HG03565 (cell line): ENCODE measurements around the gene CELF2.

ENCODE experiments used
- ATAC-seq: cut with Tn5 transposase; IDR thresholded peaks from one replicate; pipeline ENCODE4 v1.9.1; 2021; ENCODE audit warnings: mild to moderate bottlenecking, moderate library complexity; ENCODE audit not compliant: unreplicated experiment

CELF2 gene

DNA sequence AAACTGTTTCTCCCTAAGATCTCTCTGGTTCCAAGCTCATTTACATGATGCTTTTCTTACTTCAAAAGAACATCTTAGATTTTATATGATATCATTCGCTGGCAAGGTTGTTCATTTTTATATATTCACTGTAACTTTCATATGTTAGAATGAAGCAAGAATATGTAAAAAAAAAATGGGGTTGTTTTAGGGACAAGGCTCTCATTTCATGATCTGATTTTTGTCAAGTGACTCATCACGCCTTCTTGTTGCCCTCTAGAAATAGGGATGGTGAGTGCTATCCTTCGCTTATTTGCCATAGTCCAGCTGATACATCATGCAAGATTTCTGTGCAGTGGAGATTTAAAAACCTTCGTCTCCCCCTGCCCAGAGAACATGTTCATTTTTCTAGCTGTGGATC, 14.0 kb upstream of the CELF2 start:
- no peak for ATAC-seq

DNA sequence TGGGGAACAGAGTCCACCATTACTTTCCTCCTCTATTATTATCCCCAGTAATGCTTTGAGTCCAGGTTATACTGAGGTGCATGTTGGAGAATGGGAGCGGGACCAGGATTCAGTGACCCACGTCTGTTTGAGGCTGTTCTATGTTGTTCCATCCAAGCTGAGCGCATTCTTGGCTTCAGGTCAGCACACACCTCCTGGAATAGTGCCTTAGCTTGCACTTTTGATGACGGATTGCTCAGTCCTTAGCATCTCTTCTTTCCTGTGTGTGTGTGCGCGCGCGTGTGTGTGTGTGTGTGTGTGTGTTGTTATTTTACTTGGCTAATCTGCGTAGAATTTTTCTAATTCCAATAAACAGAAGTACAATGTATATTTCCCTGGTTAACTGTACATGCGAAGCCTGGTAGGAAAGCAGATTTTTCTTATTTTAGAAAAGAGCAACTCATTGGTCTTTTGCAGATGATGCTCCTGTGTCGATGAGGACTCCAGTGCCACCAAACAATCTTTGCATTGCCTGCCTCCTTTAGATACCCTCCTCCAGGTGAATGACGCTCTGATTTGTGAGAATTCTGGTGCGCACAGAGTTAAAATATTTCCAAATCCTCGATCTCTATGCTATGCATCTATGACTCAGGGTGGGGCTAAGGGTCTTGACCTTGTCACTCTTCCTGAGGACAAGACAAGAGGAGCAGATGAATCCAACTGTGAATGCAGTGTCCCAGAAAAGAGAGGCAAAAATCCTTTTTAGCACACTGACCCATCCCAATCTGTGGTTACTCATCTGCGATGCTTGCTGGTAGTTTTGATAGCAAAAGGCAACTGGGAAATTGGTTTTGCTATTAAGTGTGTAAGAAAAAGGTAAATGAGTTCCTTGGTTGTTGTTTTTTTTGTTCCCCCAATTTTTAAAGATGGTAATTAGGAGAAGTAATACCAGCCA, 13.3 kb upstream of the CELF2 start:
- ATAC-seq: no peak

DNA sequence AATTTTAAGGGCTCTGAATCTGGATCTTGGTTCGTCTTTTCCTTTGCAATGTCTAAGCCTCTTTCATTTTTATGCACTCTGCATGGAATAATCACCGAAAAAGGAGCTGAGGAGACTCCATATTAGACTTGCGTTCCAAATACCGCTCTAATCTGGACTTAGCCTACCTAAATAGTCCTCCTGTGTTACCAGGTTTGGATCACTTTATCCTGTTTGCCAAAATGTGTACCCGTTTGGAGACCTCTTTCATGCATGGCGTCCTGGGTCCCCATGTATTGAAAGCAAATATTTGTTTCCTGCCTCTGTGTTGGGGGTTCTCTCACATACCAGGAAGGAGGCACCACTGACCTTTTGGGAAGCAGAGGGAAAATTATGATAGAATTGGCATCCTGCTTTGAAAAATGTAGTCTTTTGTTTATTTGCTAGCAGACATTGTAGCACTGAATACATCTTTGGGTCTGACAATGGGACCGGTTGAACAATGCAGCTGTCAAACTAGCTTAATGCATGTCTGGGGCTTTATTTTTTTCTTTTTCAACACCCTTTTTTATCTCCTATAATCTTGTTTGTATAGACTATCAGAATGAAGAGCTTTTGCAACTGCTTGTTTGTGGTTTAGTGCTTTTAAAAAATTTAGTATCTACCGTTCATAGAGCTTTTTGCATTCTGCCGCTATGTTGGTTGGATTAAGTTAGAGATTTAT, 11.8 kb upstream of the CELF2 start:
- ATAC-seq: no peak

DNA sequence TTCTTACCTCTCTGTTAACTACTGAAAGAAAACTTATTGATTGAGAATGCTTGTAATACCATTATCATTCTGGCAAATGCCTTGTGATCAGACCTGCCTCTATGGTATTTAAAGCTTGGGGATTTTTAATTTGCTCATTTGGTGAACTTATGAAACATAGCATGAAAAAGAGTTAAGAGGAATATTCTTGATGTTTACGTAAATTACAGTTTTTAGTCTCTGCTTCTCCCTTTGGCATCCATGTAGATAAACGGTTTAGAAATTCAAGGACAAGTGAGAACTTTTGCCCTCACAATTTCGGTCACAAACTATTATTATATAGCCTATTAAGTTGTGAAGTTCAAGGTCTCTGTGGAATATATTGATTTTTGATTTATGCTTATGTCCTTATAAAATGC, 11.2 kb upstream of the CELF2 start:
- no peak for ATAC-seq

DNA sequence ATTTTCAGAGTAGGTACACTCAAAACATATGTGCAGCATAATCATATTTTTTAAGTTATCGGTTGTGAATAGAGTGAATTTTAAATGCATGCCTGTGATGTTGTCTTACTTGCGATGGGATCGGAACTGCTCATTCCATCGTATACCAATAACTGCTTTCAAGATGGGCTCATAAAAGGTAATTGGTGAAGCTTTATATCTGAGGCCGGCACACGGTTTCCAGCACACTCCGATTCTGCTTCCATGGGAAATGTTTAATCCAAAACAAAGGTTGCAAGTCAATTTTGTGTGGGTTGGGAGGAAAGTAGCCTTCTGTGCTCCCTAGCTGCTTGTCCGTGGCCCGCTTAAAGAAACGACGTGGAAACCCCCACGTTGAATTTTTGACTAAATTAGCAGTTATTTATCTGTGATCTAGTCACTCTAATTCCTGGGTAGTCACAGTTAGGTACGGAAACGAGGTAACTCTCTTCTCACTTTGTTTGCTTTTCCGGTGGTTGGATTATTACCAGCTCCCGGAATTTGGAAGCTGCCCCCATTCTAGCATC, 10.1 kb upstream of the CELF2 start:
- no peak for ATAC-seq

DNA sequence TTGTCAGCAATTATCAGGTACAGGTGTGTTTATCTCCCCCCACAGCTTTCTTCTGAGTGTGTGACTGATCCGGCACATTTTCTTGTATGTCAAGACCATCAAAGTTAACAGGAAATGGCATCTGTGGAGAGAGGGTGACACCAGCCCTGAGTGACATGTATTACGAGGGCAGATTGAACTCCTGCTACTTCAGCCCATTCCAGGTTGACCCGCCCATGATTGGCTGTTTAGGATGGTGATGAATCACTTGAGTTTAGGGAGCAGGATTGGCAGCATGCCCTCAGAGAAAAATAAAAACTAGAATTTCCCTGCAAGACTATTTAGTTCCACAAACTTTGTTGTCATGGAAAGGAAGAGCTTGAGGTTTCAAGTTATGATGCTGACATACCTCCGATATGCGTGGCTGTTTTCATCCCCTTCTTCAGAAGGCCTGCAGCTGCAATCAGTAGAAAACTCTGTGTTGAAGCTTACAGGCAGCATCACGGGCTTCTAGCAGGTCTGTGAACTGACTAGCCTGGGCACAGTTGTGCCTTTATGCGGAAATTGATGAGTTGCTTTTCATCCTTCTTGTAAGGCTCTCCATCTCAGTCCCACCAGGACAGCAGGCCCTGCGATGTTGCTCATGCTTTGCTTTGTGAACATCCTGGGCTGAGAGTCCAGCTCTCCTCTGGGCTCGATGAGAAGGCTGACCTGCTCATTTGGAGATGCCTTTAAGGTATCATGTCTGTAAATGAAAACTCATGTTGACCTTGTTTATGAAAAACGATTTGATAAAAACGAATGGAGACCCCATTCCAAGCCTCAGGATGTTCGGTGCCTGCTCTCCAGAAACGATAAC, 8.0 kb upstream of the CELF2 start:
- no peak for ATAC-seq

DNA sequence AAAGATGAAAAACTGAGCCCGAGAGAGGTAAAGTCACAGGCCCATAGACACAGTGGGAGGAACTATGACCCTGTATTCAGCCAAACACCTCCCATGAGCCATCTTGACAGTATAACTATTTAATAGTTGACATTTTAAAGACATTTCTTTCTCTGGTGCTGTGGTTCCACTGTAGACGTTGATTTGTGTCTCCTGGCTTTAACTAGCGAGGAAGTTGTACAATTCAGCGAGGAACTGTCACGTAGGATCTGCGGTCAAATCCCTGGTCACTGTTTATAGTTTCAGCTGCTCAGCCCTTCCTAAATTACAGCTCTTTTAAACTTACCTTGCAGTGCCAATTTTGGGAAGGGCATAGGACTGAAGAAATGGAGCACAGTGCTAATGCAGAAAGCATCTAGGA, 7.1 kb upstream of the CELF2 start:
- no peak for ATAC-seq

DNA sequence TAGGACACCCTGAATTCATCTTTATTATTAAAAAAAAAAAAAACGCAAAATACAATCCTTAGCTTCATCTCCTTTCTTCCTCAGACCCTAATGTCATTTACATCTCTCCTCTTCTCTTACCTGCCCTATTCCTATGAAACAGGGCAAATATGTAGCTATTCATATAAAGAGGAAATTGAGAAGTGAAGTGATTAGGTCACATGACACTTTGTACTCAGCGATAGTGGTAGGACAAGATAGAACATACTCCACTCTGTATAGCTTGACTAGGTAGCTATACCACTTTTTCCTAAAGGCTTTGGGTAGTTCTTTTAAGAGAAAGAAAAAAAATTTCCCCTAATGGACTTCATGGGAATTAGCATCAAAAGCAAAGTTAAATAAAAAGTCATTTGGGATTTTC, 6.2 kb upstream of the CELF2 start:
- no peak for ATAC-seq

DNA sequence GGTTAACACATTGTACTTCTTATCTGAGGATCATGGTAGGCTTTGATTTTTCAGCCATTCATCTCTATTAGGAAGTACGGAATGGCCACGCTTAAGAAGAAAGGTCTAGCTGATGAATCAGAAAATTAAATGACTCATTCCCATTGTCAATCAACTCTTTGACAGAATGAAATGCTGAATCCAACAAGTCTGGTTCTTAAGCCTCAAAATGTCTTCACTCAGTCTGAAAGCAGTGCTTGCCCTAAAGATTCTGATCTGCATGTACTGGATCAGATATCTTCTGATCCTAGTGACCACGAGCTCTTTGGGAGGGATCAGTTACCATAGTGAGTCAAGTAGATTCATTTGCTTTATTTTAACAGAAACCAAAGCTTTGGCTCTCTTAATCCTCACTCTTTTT, 5.7 kb upstream of the CELF2 start:
- no peak for ATAC-seq

DNA sequence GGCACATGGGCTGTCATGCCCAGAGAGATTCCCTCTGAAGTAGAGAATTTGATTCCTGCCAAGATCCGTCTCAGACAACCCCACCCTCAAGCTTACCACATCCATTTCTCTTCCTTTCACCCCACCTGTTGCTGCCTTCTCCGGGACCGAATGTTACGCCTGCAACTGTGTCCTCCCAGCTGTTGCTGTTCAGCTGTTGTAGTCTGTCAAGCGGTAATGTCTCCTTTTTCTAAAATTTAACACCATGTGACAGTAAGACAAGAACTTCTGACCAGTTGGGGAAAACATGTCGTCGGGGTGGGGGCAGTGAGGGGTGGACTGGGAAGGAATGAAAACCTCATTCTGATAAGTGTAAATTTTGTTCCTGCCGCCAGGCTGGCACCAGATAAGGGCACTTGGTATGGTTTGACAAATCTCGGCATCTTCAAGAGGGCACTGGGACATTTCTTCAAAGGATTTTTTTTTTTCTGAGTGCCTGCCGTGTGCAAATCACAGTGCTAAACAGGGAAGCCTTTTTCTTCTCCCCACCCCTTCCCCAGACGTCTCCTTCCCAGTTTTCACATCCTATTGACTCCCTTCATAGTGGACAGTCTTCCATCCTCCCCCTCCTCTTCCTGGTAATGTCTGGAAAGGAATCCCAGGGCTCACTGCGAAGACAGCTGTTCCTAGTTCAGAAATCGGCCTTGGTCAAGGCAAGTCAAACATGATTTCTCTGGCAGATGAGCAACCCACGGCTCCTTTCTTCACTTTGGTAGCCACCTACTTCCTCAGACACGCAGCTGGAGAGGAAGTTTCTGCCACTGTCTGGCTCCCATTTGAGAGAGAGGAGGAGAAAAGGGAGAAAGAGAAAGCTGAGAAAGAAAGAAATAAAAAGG, 5.0 kb upstream of the CELF2 start:
- no peak for ATAC-seq

DNA sequence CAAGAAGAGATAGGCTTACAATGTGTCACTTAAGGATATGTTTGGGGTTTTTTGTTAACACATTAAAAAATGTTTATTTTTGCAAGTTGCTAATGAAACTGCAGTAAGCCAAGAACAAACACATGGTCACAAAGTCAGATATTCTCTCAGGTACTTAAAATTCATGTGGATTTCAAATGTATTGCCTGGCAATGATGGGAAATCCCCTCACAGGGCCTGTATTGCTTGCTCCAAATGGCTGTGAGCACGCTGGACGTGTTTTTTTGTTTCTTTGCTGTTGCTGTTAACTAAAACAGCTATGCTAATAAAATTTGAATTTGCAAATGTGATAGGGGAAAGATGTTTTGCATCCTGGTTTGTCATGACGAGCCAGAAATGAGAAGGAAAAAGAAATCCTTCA, 3.8 kb upstream of the CELF2 start:
- no peak for ATAC-seq

DNA sequence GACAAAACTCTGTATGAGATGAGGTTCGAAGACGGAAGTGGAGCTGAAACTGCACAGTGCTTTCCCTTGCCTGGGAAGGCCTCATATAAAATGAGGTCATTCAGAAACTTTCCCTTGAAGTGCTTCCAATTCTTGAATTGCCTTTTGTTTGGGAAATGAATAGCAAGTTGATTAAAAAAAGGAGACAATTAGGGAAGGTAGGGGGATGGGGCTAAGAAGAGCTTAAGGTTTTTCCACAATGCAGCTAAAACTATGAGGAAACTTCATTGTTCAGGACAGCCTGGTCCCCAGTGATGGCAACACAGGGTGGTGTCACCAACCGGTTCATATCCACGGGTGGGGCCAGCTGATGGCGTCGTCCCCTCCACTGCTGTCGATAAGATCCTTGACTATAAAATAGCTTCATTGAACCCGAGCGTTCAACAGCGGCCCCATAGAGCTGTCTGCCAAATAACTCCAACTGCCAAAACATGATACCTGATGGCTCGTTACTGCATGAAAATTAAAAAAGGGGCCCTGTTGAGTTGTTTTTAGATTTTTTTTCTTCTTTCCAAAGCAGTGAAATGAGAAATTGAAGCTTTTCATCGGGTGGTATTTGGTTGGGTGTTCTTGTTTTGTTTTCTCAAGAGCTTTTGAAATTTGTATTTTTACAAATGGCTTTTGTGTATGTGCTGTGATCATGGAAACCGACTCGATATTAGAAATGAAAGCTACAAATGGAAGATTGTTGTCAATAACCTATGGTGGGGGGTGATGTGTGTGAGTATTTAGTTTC, 2.8 kb upstream of the CELF2 start:
- no peak for ATAC-seq

DNA sequence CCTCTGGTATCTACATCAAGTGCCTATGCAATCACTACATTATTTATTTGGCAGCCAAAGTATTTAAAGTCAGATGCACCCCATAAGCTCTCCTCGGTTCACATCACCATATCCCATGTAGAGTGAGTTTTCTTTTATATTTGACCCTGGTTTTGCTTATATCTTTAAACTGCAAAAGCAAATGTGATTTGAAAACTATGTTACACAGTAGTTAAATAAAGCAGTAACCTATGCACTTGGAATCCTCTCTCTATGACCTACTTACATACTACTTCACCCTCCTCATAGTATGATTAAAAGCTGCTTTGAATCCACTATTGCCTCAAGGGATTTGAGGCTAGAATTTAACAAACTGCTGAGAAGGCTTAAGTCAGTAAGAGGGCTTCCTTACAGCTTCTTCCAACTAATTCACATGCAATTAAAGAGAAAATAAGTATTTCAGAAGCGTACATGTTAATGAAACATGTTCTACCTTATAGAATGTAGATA, 2.2 kb upstream of the CELF2 start:
- no peak for ATAC-seq

DNA sequence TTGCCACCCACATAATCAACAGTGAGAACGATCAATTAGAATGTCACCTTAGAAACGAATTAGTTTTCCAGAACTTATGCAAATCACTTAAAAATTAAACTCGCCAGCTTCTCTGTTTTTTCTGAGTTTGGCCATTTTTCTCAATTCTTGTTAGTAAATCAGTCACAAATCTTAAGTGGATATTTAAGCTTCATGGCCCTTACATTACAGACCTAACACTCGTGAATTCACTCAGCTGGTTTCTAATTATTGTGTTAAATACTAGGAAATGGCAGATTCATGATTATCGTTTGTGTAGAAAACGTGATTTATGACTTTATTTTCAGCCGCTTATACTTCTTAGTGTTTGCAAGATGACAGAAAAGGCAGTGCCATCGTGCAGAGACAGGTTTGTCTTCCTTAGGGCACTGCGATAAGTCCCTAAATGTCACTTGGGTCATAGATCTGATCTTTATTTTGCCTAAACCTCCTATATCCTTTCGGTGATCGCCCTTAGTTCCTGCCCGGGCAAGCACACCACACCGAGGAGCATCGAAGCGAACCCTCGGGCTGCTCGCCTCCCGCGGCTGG, 587 bp upstream of the CELF2 start:
- ATAC-seq: no peak

DNA sequence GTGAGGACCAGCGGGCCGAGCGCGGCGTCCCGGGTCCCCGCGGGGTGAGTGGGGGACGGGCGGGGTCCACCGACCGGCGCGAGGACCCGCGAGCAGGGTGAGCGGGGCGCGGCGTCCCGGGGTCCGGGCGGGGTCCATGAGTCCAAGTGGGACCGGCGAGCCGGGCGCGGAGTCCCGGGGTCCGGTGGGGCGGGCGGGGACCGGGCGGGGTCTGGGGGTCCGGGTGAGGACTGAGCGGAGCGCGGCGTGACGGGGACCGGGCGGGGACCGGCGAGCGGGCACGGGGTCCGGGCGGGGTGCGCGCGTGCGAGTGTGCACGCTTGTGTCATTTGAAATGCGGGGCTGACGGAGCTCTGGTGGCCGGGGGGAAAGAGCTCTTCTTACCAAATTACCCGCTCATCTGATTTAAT, 765 bp downstream of the CELF2 start:
- ATAC-seq: no peak

DNA sequence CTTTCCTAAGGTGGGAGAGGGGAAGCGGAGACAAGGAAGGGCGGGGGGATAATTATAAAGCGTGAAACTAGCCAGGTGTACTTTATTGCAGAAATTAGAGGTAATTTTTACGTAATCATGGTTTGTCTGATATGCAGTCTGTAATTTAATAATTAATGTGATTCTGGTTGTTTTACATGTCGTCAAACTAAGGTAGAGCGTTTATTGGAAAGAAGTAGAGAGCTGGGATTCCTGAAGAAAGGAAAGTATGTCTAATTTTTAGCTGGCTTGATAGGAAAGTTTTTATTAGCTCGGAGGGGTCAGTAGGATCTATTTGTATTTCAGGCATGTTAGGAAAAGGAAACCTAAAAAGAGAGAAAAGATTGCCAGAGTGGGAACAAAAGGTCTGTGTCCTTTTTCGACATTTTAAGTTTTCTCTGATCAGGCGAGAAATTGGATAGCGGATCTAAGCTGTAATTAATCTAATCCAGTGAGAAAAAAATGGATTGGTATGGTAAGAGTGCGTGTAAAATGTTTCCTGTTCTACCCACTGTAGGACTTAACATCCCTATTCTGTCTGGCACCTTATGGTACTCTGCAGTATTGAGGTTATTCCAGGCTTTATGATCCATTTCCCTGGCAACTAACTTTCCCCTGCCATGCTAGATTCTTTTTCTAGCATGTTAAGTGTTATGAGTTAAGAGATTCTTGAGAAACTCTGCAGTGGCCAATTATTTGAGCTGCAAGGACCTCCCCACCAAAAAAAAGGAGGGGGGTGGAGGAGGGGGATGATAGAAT, 1.4 kb downstream of the CELF2 start:
- no peak for ATAC-seq

DNA sequence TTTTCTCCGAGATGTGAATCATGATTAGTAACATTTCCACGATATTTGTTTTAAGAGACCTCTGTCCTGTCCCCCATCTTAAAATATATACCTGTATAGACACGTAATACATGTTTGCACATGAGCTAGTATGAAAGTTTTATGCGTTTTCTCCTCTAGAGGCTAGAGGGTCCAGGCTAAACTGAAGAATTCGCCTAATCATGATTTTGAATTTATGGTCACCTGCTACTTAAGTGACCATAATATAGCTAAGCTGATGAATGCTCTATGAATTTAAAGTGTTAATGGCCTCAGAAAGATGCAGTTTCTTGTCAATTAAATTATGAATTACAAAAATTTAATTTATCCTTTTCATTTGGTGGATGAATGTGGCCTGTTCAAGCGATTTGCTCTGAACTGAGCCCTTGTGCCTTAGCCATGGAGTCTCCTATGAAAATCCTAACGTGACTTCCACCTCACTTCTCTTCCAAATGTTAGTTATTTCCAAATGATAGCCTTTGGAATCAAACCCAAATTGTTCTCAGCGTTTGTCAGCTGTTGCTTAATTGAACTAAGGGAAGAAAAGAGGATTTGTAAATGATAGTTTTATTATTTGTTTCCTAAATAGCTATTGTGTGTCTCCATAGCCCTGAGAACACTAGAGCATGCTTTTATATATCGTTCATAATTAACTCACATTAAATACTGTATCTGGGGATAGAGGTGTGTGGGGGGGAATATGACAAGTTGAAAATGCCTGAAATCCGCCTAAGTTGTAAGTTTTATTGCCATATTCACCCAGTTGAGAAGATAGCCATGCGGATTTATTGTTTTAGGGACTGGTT, 2.3 kb downstream of the CELF2 start:
- no peak for ATAC-seq
